ENCODE results near the gene CENPQ. TPM values are rescaled to one million over a fixed set of nuclear protein-coding genes. Genes with fewer than 3 reads are reported as not detected.

CENPQ gene
- total RNA-seq, 4 donors from 2014 or later: 2.5 to 4.3 (median 2.8) TPM

GRCh38 chr6:49517919-49518318, 54.7 kb downstream of the CENPQ start:
- TF ChIP-seq POLR2A (IDR thresholded peaks at IDR 0.05) (no peak), CTCF (IDR thresholded peaks at IDR 0.05) (no peak)
- H3K4me3 ChIP-seq (ENCODE audit: low read depth, poor library complexity, severe bottlenecking): no peak overlapping the region
- WGBS, 2 donors: 86 to 89% methylated on average over 2 of the region's 2 CpGs
- intact Hi-C loops (cut with DNase I; ENCODE audit: low total_unique reads): no loop called here
- no peak for DNase-seq (ENCODE audit: low spot score in 2 of 2)

- intact Hi-C loops (cut with DNase I; ENCODE audit: low total_unique reads): no loop called here
- DNase-seq (ENCODE audit: low spot score in 2 of 2): no peak
- no peak overlapping the region for H3K4me3 ChIP-seq (ENCODE audit: low read depth, poor library complexity, severe bottlenecking)
- 81 to 90% methylated on average over 1 of the region's 1 CpG for WGBS, 2 donors
- TF ChIP-seq POLR2A (IDR thresholded peaks at IDR 0.05): no peak
Measured at GRCh38 chr6:49519660-49520059, 56.5 kb downstream of the CENPQ start.

GRCh38 chr6:49522710-49523593, 59.8 kb downstream of the CENPQ start:
- 75 to 80% methylated on average over 7 of the region's 7 CpGs for WGBS, 2 donors
- H3K4me3 ChIP-seq (ENCODE audit: low read depth, poor library complexity, severe bottlenecking): no peak overlapping the region
- TF ChIP-seq CTCF (IDR thresholded peaks at IDR 0.05): no peak
- no peak for TF ChIP-seq POLR2A (IDR thresholded peaks at IDR 0.05)
- intact Hi-C loops (cut with DNase I; ENCODE audit: low total_unique reads): no loop called here
- no peak for DNase-seq (ENCODE audit: low spot score in 2 of 2)

GRCh38 chr6:49523901-49524300, 60.7 kb downstream of the CENPQ start:
- DNase-seq (ENCODE audit: low spot score in 2 of 2): no peak
- WGBS, 2 donors: 72 to 81% methylated on average over 1 of the region's 1 CpG
- intact Hi-C loops (cut with DNase I; ENCODE audit: low total_unique reads): no loop called here
- no peak overlapping the region for H3K4me3 ChIP-seq (ENCODE audit: low read depth, poor library complexity, severe bottlenecking)
- TF ChIP-seq POLR2A (IDR thresholded peaks at IDR 0.05) (no peak), CTCF (IDR thresholded peaks at IDR 0.05) (no peak)

- no peak for TF ChIP-seq CTCF (IDR thresholded peaks at IDR 0.05)
- no peak for TF ChIP-seq POLR2A (IDR thresholded peaks at IDR 0.05)
- intact Hi-C loops (cut with DNase I; ENCODE audit: low total_unique reads): no loop called here
- H3K4me3 ChIP-seq (ENCODE audit: low read depth, poor library complexity, severe bottlenecking): no peak overlapping the region
- DNase-seq (ENCODE audit: low spot score in 2 of 2): no peak
- WGBS, 2 donors: 55 to 57% methylated on average over 7 of the region's 7 CpGs
Measured at GRCh38 chr6:49524541-49524940, 61.4 kb downstream of the CENPQ start.

GRCh38 chr6:49526598-49526997, 63.4 kb downstream of the CENPQ start:
- DNase-seq (ENCODE audit: low spot score in 2 of 2): no peak
- no peak for TF ChIP-seq CTCF (IDR thresholded peaks at IDR 0.05)
- TF ChIP-seq POLR2A (IDR thresholded peaks at IDR 0.05): no peak
- 81% methylated on average over 12 of the region's 12 CpGs for WGBS, 2 donors
- intact Hi-C loops (cut with DNase I; ENCODE audit: low total_unique reads): no loop called here
- H3K4me3 ChIP-seq (ENCODE audit: low read depth, poor library complexity, severe bottlenecking): no peak overlapping the region

All from lower leg skin (tissue), 4 donors.